ENCODE data around the gene RNF166. TPM values are rescaled to one million over a fixed set of nuclear protein-coding genes. Genes with fewer than 3 reads are reported as not detected.

The RNF166 gene
- total RNA-seq, 6 experiments from 2014 or later: 10.3 to 18.3 (median 13.2) TPM

GRCh38 chr16:88653596-88654362, 52.4 kb downstream of the RNF166 start:
- Mint-ChIP-seq H3K36me3 (ENCODE audit: low read depth) (no peaks in the 10 kb centered on the region; the same call in 1 of the 2 replicates), H3K27me3 (ENCODE audit: insufficient read depth) (no peaks in the 10 kb centered on the region), H3K4me1 (ENCODE audit: low read depth) (no peaks in the 10 kb centered on the region), H3K9me3 (no peaks in the 10 kb centered on the region), H3K27ac (no peak overlapping the region), H3K4me3 (no peak overlapping the region)
- no peak for TF ChIP-seq CTCF (IDR thresholded peaks at IDR 0.05)
- no peak for DNase-seq

- Mint-ChIP-seq H3K27ac (no peak overlapping the region), H3K4me3 (no peak overlapping the region), H3K4me1 (ENCODE audit: low read depth) (no peaks in the 10 kb centered on the region), H3K36me3 (ENCODE audit: low read depth) (no peaks in the 10 kb centered on the region; the same call in 1 of the 2 replicates), H3K27me3 (ENCODE audit: insufficient read depth) (no peaks in the 10 kb centered on the region), H3K9me3 (no peaks in the 10 kb centered on the region)
- no peak for TF ChIP-seq CTCF (IDR thresholded peaks at IDR 0.05)
- no peak for DNase-seq
Observed at GRCh38 chr16:88653101-88653500, 53.1 kb downstream of the RNF166 start.

- Mint-ChIP-seq H3K27me3 (ENCODE audit: insufficient read depth) (no peaks in the 10 kb centered on the region), H3K27ac (no peak overlapping the region), H3K4me3 (no peak overlapping the region), H3K36me3 (ENCODE audit: low read depth) (no peaks in the 10 kb centered on the region; the same call in 1 of the 2 replicates), H3K9me3 (no peaks in the 10 kb centered on the region), H3K4me1 (ENCODE audit: low read depth) (no peaks in the 10 kb centered on the region)
- no peak for TF ChIP-seq CTCF (IDR thresholded peaks at IDR 0.05)
- no peak for DNase-seq
Observed at GRCh38 chr16:88652762-88653063, 53.5 kb downstream of the RNF166 start.

- DNase-seq: no peak
- TF ChIP-seq CTCF (IDR thresholded peaks at IDR 0.05): no peak
- Mint-ChIP-seq H3K27ac (no peak overlapping the region), H3K27me3 (ENCODE audit: insufficient read depth) (no peaks in the 10 kb centered on the region), H3K36me3 (ENCODE audit: low read depth) (no peaks in the 10 kb centered on the region; the same call in 1 of the 2 replicates), H3K4me3 (no peak overlapping the region), H3K9me3 (no peaks in the 10 kb centered on the region), H3K4me1 (ENCODE audit: low read depth) (no peaks in the 10 kb centered on the region)
Observed at GRCh38 chr16:88651989-88652761, 54.0 kb downstream of the RNF166 start.

GRCh38 chr16:88651276-88651988, 54.8 kb downstream of the RNF166 start:
- peak overlapping the region; percentile 85 for H3K4me3 Mint-ChIP-seq
- no peaks in the 10 kb centered on the region for H3K27me3 Mint-ChIP-seq (ENCODE audit: insufficient read depth)
- DNase-seq: no peak
- no peak overlapping the region for H3K27ac Mint-ChIP-seq
- H3K4me1 Mint-ChIP-seq (ENCODE audit: low read depth): no peaks in the 10 kb centered on the region
- no peaks in the 10 kb centered on the region for H3K9me3 Mint-ChIP-seq
- H3K36me3 Mint-ChIP-seq (ENCODE audit: low read depth): no peaks in the 10 kb centered on the region; the same call in 1 of the 2 replicates
- TF ChIP-seq CTCF (IDR thresholded peaks at IDR 0.05): no peak

All from HFFc6 (cell line).